Trophoblast cell (in vitro differentiated cells and primary cell): Measurements from ENCODE around the gene HADHA.
A peak's percentile ranks its signal among the peaks of the same experiment; 100 is the strongest.

Experiments
- DNase-seq, 2 donors: peaks; one replicate each; pipeline ENCODE4 v3.0.0-alpha.2; 2016
- H2AFZ ChIP-seq: 2 replicates; pipeline ENCODE4 v1.6.1; 2013; ENCODE audit warnings: low read length, moderate library complexity, mild to moderate bottlenecking; ENCODE audit not compliant: insufficient read depth, poor library complexity
- H2AK5ac ChIP-seq: 2 replicates; pipeline ENCODE4 v1.6.1; 2013; ENCODE audit warnings: mild to moderate bottlenecking, low read length
- H2BK120ac ChIP-seq: 2 replicates; pipeline ENCODE4 v1.6.1; 2013; ENCODE audit warnings: low read length, mild to moderate bottlenecking, moderate library complexity; ENCODE audit not compliant: insufficient read depth, poor library complexity
- H2BK12ac ChIP-seq: 2 replicates; pipeline ENCODE4 v1.6.1; 2013; ENCODE audit warnings: mild to moderate bottlenecking, low read length, moderate library complexity
- H2BK5ac ChIP-seq: 2 replicates; pipeline ENCODE4 v1.6.1; 2013; ENCODE audit warnings: low read length, low read depth, moderate library complexity, mild to moderate bottlenecking; ENCODE audit not compliant: poor library complexity
- H3K14ac ChIP-seq: 2 replicates; pipeline ENCODE4 v1.6.1; 2013; ENCODE audit warnings: mild to moderate bottlenecking, low read length
- H3K18ac ChIP-seq: 2 replicates; pipeline ENCODE4 v1.6.1; 2013; ENCODE audit warnings: mild to moderate bottlenecking, low read length
- H3K23ac ChIP-seq: 2 replicates; pipeline ENCODE4 v1.6.1; 2013; ENCODE audit warnings: low read length
- H3K27ac ChIP-seq: 2 replicates; pipeline ENCODE4 v1.5.1; 2013; ENCODE audit warnings: low read depth, mild to moderate bottlenecking, inconsistent platforms, low read length, moderate library complexity
- H3K27me3 ChIP-seq: 2 replicates; pipeline ENCODE4 v1.6.1; 2013; ENCODE audit warnings: inconsistent platforms, mild to moderate bottlenecking, low read length, moderate library complexity; ENCODE audit not compliant: insufficient read depth
- H3K36me3 ChIP-seq, 2 experiments: 1 replicate in 1 of 2; 2 replicates in 1 of 2; pipeline ENCODE4 v1.6.1; 2013; ENCODE audit warnings: low read length in 2 of 2, mild to moderate bottlenecking in 2 of 2, moderate library complexity in 1 of 2; ENCODE audit not compliant: insufficient read depth in 2 of 2, control insufficient read depth in 1 of 2
- H3K4ac ChIP-seq: 2 replicates; pipeline ENCODE4 v1.6.1; 2013; ENCODE audit warnings: low read depth, mild to moderate bottlenecking, low read length, moderate library complexity
- H3K4me1 ChIP-seq, 2 experiments: 1 replicate in 1 of 2; 2 replicates in 1 of 2; pipeline ENCODE4 v1.6.1; 2013; ENCODE audit warnings: low read length in 2 of 2, mild to moderate bottlenecking in 2 of 2, moderate library complexity in 1 of 2; ENCODE audit not compliant: insufficient read depth in 2 of 2, control insufficient read depth in 1 of 2
- H3K4me2 ChIP-seq: 2 replicates; pipeline ENCODE4 v1.6.1; 2013; ENCODE audit warnings: inconsistent platforms, mild to moderate bottlenecking, low read length, moderate library complexity
- H3K4me3 ChIP-seq: 2 replicates; pipeline ENCODE4 v1.5.1; 2013; ENCODE audit warnings: mild to moderate bottlenecking, low read depth, low read length, inconsistent platforms
- H3K79me1 ChIP-seq: one replicate; pipeline ENCODE4 v1.6.1; 2013; ENCODE audit warnings: low read length
- H3K79me2 ChIP-seq: 2 replicates; pipeline ENCODE4 v1.6.1; 2013; ENCODE audit warnings: low read length, mild to moderate bottlenecking; ENCODE audit not compliant: control insufficient read depth, insufficient read depth, poor library complexity
- H3K9ac ChIP-seq: 2 replicates; pipeline ENCODE4 v1.6.1; 2013; ENCODE audit warnings: mild to moderate bottlenecking, low read length
- H3K9me3 ChIP-seq: 2 replicates; pipeline ENCODE4 v1.6.1; 2013; ENCODE audit warnings: low read depth, mild to moderate bottlenecking, control low read depth, inconsistent platforms, low read length; ENCODE audit not compliant: insufficient read depth
- H4K12ac ChIP-seq: 2 replicates; pipeline ENCODE4 v1.6.1; 2013; ENCODE audit warnings: low read depth, mild to moderate bottlenecking, low read length, moderate library complexity
- H4K8ac ChIP-seq: 2 replicates; pipeline ENCODE4 v1.6.1; 2013; ENCODE audit warnings: low read depth, mild to moderate bottlenecking, low read length, moderate library complexity
- H4K91ac ChIP-seq: one replicate; pipeline ENCODE4 v1.6.1; 2013; ENCODE audit warnings: low read depth, mild to moderate bottlenecking, low read length, moderate library complexity
- WGBS: extraction: QIAGEN DNeasy Blood & Tissue Kit; methylation state at CpG from one replicate; pipeline ENCODE4 v1.1.7; 2013; ENCODE audit warnings: missing lambda C conversion rate; ENCODE audit not compliant: insufficient read length, insufficient coverage; ENCODE audit errors: extremely low coverage; 5-methylcytosine and 5-hydroxymethylcytosine counted together

HADHA gene

GRCh38 chr2:26238311-26238958 is 6.0 kb downstream of the HADHA start:
- H3K4me2 ChIP-seq, result no peak overlapping the region
- H2AFZ ChIP-seq, result no peak overlapping the region
- H3K9me3 ChIP-seq, result no peaks in the 10 kb centered on the region
- H3K4me3 ChIP-seq, result no peak overlapping the region
- H2BK120ac ChIP-seq, result no peak overlapping the region
- H4K12ac ChIP-seq, result no peak overlapping the region
- no peak overlapping the region for H2BK5ac ChIP-seq
- peaks cover 14 to 22% of the 10 kb centered on the region in 2 experiments for H3K36me3 ChIP-seq
- H3K18ac ChIP-seq, result no peak overlapping the region
- H3K27ac ChIP-seq, result no peak overlapping the region
- no peaks in the 10 kb centered on the region for H3K79me1 ChIP-seq
- H2BK12ac ChIP-seq, result no peak overlapping the region
- no peaks in the 10 kb centered on the region for H3K79me2 ChIP-seq
- no peak overlapping the region for H3K4ac ChIP-seq
- no peak overlapping the region for H3K14ac ChIP-seq
- no peaks in the 10 kb centered on the region for H3K27me3 ChIP-seq
- H2AK5ac ChIP-seq, result no peak overlapping the region
- no peak overlapping the region for H3K23ac ChIP-seq
- no peak overlapping the region for H3K9ac ChIP-seq
- no peaks in the 10 kb centered on the region for H3K4me1 ChIP-seq
- no peak for DNase-seq
- no peak overlapping the region for H4K8ac ChIP-seq
- WGBS, result no CpG with 5 or more reads among the region's 4 CpGs
- no peak overlapping the region for H4K91ac ChIP-seq

- Histone ChIP-seq H3K9ac (no peak overlapping the region), H4K12ac (no peak overlapping the region), H3K79me2 (no peaks in the 10 kb centered on the region), H3K4me3 (no peak overlapping the region), H3K27me3 (no peaks in the 10 kb centered on the region), H3K36me3 (peaks cover 16 to 28% of the 10 kb centered on the region in 2 experiments), H4K91ac (no peak overlapping the region), H3K4ac (no peak overlapping the region), H2AK5ac (no peak overlapping the region), H3K27ac (no peak overlapping the region), H3K79me1 (no peaks in the 10 kb centered on the region), H3K23ac (no peak overlapping the region), H3K4me2 (no peak overlapping the region), H3K18ac (no peak overlapping the region), H3K14ac (no peak overlapping the region), H3K9me3 (no peaks in the 10 kb centered on the region), H2BK120ac (no peak overlapping the region), H4K8ac (no peak overlapping the region), H2BK12ac (no peak overlapping the region), H2AFZ (no peak overlapping the region), H3K4me1 (no peaks in the 10 kb centered on the region), H2BK5ac (no peak overlapping the region)
- no peak for DNase-seq
- WGBS, result no CpG with 5 or more reads among the region's 1 CpG
Observed at GRCh38 chr2:26237868-26238267, 6.6 kb downstream of the HADHA start.

- Histone ChIP-seq H4K12ac (no peak overlapping the region), H3K79me2 (no peaks in the 10 kb centered on the region), H2AFZ (no peak overlapping the region), H3K9ac (no peak overlapping the region), H2BK120ac (no peak overlapping the region), H3K4me3 (no peak overlapping the region), H3K27me3 (no peaks in the 10 kb centered on the region), H3K23ac (no peak overlapping the region), H4K91ac (no peak overlapping the region), H3K4ac (no peak overlapping the region), H3K18ac (no peak overlapping the region), H3K4me2 (no peak overlapping the region), H3K36me3 (peaks cover 26 to 36% of the 10 kb centered on the region in 2 experiments), H2BK12ac (no peak overlapping the region), H3K14ac (no peak overlapping the region), H2AK5ac (no peak overlapping the region), H4K8ac (no peak overlapping the region), H3K79me1 (no peaks in the 10 kb centered on the region), H3K9me3 (no peaks in the 10 kb centered on the region), H3K27ac (no peak overlapping the region), H3K4me1 (no peaks in the 10 kb centered on the region), H2BK5ac (no peak overlapping the region)
- DNase-seq, result peak; percentile 8 to 44
- WGBS, result no CpG with 5 or more reads among the region's 9 CpGs
Observed at GRCh38 chr2:26235089-26235488, 9.3 kb downstream of the HADHA start.

- no peak overlapping the region for H2AFZ ChIP-seq
- H3K9me3 ChIP-seq, result no peaks in the 10 kb centered on the region
- no peak overlapping the region for H4K91ac ChIP-seq
- no peak overlapping the region for H2BK12ac ChIP-seq
- H3K23ac ChIP-seq, result no peak overlapping the region
- no peak overlapping the region for H3K27ac ChIP-seq
- H4K12ac ChIP-seq, result no peak overlapping the region
- no peak overlapping the region for H3K9ac ChIP-seq
- H3K4me2 ChIP-seq, result no peak overlapping the region
- no peak overlapping the region for H2BK5ac ChIP-seq
- no peak overlapping the region for H2AK5ac ChIP-seq
- H4K8ac ChIP-seq, result no peak overlapping the region
- H3K4ac ChIP-seq, result no peak overlapping the region
- H2BK120ac ChIP-seq, result no peak overlapping the region
- no peak for DNase-seq
- no peaks in the 10 kb centered on the region for H3K27me3 ChIP-seq
- H3K79me1 ChIP-seq, result no peaks in the 10 kb centered on the region
- H3K36me3 ChIP-seq, result peaks cover 35 to 40% of the 10 kb centered on the region in 2 experiments
- no CpG with 5 or more reads among the region's 2 CpGs for WGBS
- H3K14ac ChIP-seq, result no peak overlapping the region
- H3K79me2 ChIP-seq, result no peaks in the 10 kb centered on the region
- no peaks in the 10 kb centered on the region for H3K4me1 ChIP-seq
- H3K18ac ChIP-seq, result no peak overlapping the region
- H3K4me3 ChIP-seq, result no peak overlapping the region
Observed at GRCh38 chr2:26230806-26231205, 13.6 kb downstream of the HADHA start.
